ENCODE results near the gene IARS1. TPM values are rescaled to one million over a fixed set of nuclear protein-coding genes. Genes with fewer than 3 reads are reported as not detected.

IARS1 gene
- total RNA-seq, 2 experiments from 2014 or later: 330 to 352 TPM

DNA sequence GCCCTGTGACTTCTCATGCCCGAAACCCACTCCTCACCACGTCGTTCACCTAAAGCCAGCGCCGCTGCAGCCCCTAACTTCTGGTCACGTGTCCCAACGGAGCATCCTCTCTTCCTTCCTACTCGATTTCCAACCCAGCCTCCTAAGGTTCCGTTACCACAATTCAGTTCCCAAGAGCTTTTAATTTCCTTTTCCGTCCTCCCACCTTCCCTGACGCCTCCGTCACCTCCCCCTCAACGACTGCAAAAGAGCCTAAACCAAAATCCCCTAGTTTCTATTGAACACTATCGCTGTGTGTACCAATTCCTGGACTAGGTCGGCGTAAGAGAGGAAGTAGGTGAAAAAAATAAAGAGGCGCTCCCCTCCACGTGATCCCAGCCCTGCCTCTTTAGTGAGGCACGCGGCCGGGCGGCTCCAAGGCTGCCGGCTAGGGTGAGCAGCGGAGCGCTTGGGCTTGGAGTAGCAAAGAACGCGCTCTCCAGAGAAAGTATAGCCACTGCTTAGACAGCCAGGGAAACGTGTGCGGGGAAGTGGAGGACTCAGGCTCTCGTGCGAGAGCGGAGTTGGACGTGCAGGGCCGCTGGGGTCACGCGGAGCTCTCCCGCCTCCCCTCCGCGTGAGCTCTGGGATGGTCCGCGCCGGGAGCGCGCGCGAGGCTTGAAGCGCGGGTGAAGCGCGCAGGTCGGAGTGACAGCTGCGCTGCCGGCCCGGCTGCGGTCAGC, 31.9 kb upstream of the IARS1 start, which contains the start of the genes CENPP and NOL8:
Gene CENPP (plus strand): TSS at position 685 of the 722 bp plus-strand sequence.
Gene NOL8 (minus strand): TSS at position 82 of the 722 bp plus-strand sequence. CDS start 1,189 bp downstream, outside the sequence.
- Histone ChIP-seq H4K20me1 (ENCODE audit: insufficient read depth, low read length) (no peaks in the 10 kb centered on the region), H3K9me3 (ENCODE audit: low read length) (no peaks in the 10 kb centered on the region), H3K4me1 (ENCODE audit: insufficient read depth, low read length, poor library complexity, severe bottlenecking) (peaks cover 29% of the 10 kb centered on the region), H3K27ac (ENCODE audit: low read depth, low read length, poor library complexity, severe bottlenecking) (peak within 1 kb of the TSS; percentile 61), H3K9me2 (ENCODE audit: insufficient read depth, low read length) (no peaks in the 10 kb centered on the region), H3K4me2 (ENCODE audit: low read length) (peak within 1 kb of the TSS; percentile 84), H2AFZ (ENCODE audit: low read length) (peak within 1 kb of the TSS; percentile 81), H3K79me2 (ENCODE audit: insufficient read depth, low read depth, low read length) (peaks cover 75% of the 10 kb centered on the region), H3K36me3 (ENCODE audit: insufficient read depth, low read length) (peaks cover 26% of the 10 kb centered on the region), H3K4me3 (ENCODE audit: low read depth, low read length, poor library complexity, severe bottlenecking) (peak within 1 kb of the TSS; percentile 92)
- no peak for TF ChIP-seq CTCF (conservative IDR thresholded peaks at IDR 0.05; ENCODE audit: low read length)
- TF ChIP-seq EZH2phosphoT487 (IDR thresholded peaks at IDR 0.05; ENCODE audit: borderline replicate concordance, low read depth, low read length): no peak
- POLR2A ChIA-PET: interaction anchor here (0.6 to 1.6 kb wide), 5 partner anchors 19 to 44 kb away, joined by 3 to 6 read pairs (median 4); no protein-coding TSS in a partner anchor
- intact Hi-C loops (cut with micrococcal nuclease; ENCODE audit: unreplicated experiment): loop anchor here (1.0 to 10.0 kb wide), 2 partner anchors 32 to 191 kb away; partner anchors contain the start of gene IARS1
- DNase-seq (ENCODE audit: low spot score): peak; percentile 92
- no TSS peak for BruUV-seq (replicated peaks)
- CTCF ChIA-PET (ENCODE audit: unreplicated experiment): interaction anchor here (0.6 kb wide), 1 partner anchor 145 kb away, joined by 3 read pairs; no protein-coding TSS in a partner anchor

GRCh38 chr9:92324889-92325268, 31.4 kb upstream of the IARS1 start:
- peak overlapping the region; percentile 92 for H3K4me3 ChIP-seq (ENCODE audit: low read depth, low read length, poor library complexity, severe bottlenecking)

More at GRCh38 chr9:92324889-92325268, 31.4 kb upstream of the IARS1 start:
- intact Hi-C loops (cut with micrococcal nuclease; ENCODE audit: unreplicated experiment): loop anchor here (1.0 to 10.0 kb wide), 2 partner anchors 32 to 190 kb away; partner anchors contain the start of gene IARS1
- peak overlapping the region; percentile 81 for H2AFZ ChIP-seq (ENCODE audit: low read length)
- TF ChIP-seq CTCF (conservative IDR thresholded peaks at IDR 0.05; ENCODE audit: low read length) (no peak), EZH2phosphoT487 (IDR thresholded peaks at IDR 0.05; ENCODE audit: borderline replicate concordance, low read depth, low read length) (no peak)
- H3K4me2 ChIP-seq (ENCODE audit: low read length): peak overlapping the region; percentile 84
- peaks cover 29% of the 10 kb centered on the region for H3K4me1 ChIP-seq (ENCODE audit: insufficient read depth, low read length, poor library complexity, severe bottlenecking)
- TSS peak; percentile 83 for BruUV-seq (replicated peaks)
- no peak for DNase-seq (ENCODE audit: low spot score)
- H4K20me1 ChIP-seq (ENCODE audit: insufficient read depth, low read length): no peaks in the 10 kb centered on the region
- no peaks in the 10 kb centered on the region for H3K9me2 ChIP-seq (ENCODE audit: insufficient read depth, low read length)
- POLR2A ChIA-PET: interaction anchor here (1.4 kb wide), 1 partner anchor 23 kb away, joined by 4 read pairs; no protein-coding TSS in a partner anchor
- H3K9me3 ChIP-seq (ENCODE audit: low read length): no peaks in the 10 kb centered on the region
- CTCF ChIA-PET (ENCODE audit: unreplicated experiment): interaction anchor here (0.6 kb wide), 1 partner anchor 144 kb away, joined by 3 read pairs; no protein-coding TSS in a partner anchor
- H3K36me3 ChIP-seq (ENCODE audit: insufficient read depth, low read length): peaks cover 31% of the 10 kb centered on the region
- peak overlapping the region; percentile 61 for H3K27ac ChIP-seq (ENCODE audit: low read depth, low read length, poor library complexity, severe bottlenecking)
- H3K79me2 ChIP-seq (ENCODE audit: insufficient read depth, low read depth, low read length): peaks cover 71% of the 10 kb centered on the region

Data from OCI-LY7 (cell line).